ENCODE measurements around the gene MYH6. TPM values are rescaled to one million over a fixed set of nuclear protein-coding genes. Genes with fewer than 3 reads are reported as not detected.

The MYH6 gene
- total and polyA plus RNA-seq, 2 of the 13 experiments (the other 11 are each of a cell fraction or from before 2014, with no cell fraction given) = 0.01 TPM; not detected in 1

DNA sequence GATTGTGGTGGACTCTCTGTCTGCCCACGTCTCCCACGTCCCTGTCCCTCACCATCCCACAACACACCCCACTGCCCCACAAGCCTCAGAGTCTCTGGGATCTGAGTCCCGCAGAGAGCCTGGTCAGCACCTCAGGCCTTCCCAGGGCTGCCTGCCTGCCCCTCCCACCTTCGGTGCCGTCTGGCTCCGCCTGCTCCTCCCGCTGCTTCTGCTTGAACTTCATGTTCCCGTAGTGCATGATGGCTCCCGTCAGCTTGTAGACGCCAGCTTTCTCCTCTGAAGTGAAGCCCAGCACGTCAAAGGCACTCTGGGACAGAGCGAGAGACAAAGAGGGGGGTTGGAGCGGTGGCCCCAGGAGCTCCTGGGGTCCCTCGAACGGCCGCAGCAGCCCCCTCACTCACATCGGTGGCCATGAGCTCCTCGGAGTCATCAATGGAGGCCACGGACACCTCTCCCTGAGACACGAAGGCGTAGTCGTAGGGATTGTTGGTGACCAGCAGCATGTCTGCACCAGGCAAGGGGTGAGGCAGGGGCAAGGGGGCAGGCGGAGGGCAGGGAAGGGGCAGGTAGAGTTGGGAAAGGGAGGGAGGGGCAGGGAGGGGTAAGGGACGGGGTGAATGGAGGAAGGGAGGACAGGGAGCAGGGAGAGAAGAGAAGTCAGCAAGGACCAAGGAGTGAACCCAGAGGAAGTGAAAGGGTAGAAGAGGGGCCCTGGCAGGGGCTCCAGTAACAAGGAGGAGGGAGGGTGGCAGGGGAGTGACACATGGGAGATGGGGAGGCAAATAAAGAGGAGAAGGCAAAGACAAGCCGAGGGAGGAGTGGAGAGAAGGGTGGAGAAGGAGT, 5.6 kb downstream of the MYH6 start (continued):
- TF ChIP-seq FOXA1 (IDR thresholded peaks at IDR 0.05) (peak; percentile 48; the same call in 1 of the 2 replicates), FOXA1 (CRISPR knock-in tag; IDR thresholded peaks at IDR 0.05) (no peak), POLR2A (IDR thresholded peaks at IDR 0.05; ENCODE audit: insufficient read depth in 1 of 2, low read depth in 2 of 2, low read length in 2 of 2) (no peak), RARA (CRISPR knock-in tag; IDR thresholded peaks at IDR 0.05) (no peak), CHD4 (IDR thresholded peaks at IDR 0.05; ENCODE audit: borderline replicate concordance, low read length) (no peak), ZNF772 (CRISPR knock-in tag; IDR thresholded peaks at IDR 0.05) (no peak), ZNF83 (CRISPR knock-in tag; IDR thresholded peaks at IDR 0.05; ENCODE audit: borderline replicate concordance) (no peak), ZSCAN9 (CRISPR knock-in tag; IDR thresholded peaks at IDR 0.05; ENCODE audit: borderline replicate concordance) (no peak), NR2F6 (IDR thresholded peaks at IDR 0.05) (no peak), NR2F6 (CRISPR knock-in tag; IDR thresholded peaks at IDR 0.05) (no peak), SNAPC2 (CRISPR knock-in tag; IDR thresholded peaks at IDR 0.05) (no peak), ZSCAN29 (CRISPR knock-in tag; conservative IDR thresholded peaks at IDR 0.05) (no peak), NRL (CRISPR knock-in tag; IDR thresholded peaks at IDR 0.05; ENCODE audit: borderline replicate concordance) (0 out of 2 replicates have a peak, but pooled peaks have one; percentile 54), TAF15 (IDR thresholded peaks at IDR 0.05; ENCODE audit: low read depth, low read length, poor library complexity, severe bottlenecking) (no peak), ZNF382 (CRISPR knock-in tag; IDR thresholded peaks at IDR 0.05; ENCODE audit: borderline replicate concordance) (no peak)
- TF ChIP-seq, protein P1, sequence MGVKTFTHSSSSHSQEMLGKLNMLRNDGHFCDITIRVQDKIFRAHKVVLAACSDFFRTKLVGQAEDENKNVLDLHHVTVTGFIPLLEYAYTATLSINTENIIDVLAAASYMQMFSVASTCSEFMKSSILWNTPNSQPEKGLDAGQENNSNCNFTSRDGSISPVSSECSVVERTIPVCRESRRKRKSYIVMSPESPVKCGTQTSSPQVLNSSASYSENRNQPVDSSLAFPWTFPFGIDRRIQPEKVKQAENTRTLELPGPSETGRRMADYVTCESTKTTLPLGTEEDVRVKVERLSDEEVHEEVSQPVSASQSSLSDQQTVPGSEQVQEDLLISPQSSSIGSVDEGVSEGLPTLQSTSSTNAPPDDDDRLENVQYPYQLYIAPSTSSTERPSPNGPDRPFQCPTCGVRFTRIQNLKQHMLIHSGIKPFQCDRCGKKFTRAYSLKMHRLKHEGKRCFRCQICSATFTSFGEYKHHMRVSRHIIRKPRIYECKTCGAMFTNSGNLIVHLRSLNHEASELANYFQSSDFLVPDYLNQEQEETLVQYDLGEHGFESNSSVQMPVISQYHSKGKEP (CRISPR knock-in tag; IDR thresholded peaks at IDR 0.05) = no peak
- TF ChIP-seq, protein P2, sequence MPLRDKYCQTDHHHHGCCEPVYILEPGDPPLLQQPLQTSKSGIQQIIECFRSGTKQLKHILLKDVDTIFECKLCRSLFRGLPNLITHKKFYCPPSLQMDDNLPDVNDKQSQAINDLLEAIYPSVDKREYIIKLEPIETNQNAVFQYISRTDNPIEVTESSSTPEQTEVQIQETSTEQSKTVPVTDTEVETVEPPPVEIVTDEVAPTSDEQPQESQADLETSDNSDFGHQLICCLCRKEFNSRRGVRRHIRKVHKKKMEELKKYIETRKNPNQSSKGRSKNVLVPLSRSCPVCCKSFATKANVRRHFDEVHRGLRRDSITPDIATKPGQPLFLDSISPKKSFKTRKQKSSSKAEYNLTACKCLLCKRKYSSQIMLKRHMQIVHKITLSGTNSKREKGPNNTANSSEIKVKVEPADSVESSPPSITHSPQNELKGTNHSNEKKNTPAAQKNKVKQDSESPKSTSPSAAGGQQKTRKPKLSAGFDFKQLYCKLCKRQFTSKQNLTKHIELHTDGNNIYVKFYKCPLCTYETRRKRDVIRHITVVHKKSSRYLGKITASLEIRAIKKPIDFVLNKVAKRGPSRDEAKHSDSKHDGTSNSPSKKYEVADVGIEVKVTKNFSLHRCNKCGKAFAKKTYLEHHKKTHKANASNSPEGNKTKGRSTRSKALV (CRISPR knock-in tag; IDR thresholded peaks at IDR 0.05) = no peak
- TF ChIP-seq, protein P3, sequence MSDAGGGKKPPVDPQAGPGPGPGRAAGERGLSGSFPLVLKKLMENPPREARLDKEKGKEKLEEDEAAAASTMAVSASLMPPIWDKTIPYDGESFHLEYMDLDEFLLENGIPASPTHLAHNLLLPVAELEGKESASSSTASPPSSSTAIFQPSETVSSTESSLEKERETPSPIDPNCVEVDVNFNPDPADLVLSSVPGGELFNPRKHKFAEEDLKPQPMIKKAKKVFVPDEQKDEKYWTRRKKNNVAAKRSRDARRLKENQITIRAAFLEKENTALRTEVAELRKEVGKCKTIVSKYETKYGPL (CRISPR knock-in tag; IDR thresholded peaks at IDR 0.05) = no peak
- TF ChIP-seq, protein P4, sequence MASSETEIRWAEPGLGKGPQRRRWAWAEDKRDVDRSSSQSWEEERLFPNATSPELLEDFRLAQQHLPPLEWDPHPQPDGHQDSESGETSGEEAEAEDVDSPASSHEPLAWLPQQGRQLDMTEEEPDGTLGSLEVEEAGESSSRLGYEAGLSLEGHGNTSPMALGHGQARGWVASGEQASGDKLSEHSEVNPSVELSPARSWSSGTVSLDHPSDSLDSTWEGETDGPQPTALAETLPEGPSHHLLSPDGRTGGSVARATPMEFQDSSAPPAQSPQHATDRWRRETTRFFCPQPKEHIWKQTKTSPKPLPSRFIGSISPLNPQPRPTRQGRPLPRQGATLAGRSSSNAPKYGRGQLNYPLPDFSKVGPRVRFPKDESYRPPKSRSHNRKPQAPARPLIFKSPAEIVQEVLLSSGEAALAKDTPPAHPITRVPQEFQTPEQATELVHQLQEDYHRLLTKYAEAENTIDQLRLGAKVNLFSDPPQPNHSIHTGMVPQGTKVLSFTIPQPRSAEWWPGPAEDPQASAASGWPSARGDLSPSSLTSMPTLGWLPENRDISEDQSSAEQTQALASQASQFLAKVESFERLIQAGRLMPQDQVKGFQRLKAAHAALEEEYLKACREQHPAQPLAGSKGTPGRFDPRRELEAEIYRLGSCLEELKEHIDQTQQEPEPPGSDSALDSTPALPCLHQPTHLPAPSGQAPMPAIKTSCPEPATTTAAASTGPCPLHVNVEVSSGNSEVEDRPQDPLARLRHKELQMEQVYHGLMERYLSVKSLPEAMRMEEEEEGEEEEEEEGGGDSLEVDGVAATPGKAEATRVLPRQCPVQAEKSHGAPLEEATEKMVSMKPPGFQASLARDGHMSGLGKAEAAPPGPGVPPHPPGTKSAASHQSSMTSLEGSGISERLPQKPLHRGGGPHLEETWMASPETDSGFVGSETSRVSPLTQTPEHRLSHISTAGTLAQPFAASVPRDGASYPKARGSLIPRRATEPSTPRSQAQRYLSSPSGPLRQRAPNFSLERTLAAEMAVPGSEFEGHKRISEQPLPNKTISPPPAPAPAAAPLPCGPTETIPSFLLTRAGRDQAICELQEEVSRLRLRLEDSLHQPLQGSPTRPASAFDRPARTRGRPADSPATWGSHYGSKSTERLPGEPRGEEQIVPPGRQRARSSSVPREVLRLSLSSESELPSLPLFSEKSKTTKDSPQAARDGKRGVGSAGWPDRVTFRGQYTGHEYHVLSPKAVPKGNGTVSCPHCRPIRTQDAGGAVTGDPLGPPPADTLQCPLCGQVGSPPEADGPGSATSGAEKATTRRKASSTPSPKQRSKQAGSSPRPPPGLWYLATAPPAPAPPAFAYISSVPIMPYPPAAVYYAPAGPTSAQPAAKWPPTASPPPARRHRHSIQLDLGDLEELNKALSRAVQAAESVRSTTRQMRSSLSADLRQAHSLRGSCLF (CRISPR knock-in tag; IDR thresholded peaks at IDR 0.05; ENCODE audit: borderline replicate concordance) = no peak
- TF ChIP-seq, protein P5, sequence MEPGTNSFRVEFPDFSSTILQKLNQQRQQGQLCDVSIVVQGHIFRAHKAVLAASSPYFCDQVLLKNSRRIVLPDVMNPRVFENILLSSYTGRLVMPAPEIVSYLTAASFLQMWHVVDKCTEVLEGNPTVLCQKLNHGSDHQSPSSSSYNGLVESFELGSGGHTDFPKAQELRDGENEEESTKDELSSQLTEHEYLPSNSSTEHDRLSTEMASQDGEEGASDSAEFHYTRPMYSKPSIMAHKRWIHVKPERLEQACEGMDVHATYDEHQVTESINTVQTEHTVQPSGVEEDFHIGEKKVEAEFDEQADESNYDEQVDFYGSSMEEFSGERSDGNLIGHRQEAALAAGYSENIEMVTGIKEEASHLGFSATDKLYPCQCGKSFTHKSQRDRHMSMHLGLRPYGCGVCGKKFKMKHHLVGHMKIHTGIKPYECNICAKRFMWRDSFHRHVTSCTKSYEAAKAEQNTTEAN (CRISPR knock-in tag; conservative IDR thresholded peaks at IDR 0.05) = no peak
